Measurements from ENCODE around the gene DTNA.

Gene DTNA

GRCh38 chr18:34859496-34859895 lies 149.4 kb downstream of the DTNA start:
- no peak for DNase-seq (ENCODE audit: low spot score)

- DNase-seq (ENCODE audit: low spot score) = no peak
Measured at GRCh38 chr18:34862561-34862960, 152.5 kb downstream of the DTNA start.

- no peak for DNase-seq (ENCODE audit: low spot score)
Measured at GRCh38 chr18:34863702-34864101, 153.6 kb downstream of the DTNA start.

GRCh38 chr18:34864836-34865497 lies 154.9 kb downstream of the DTNA start:
- no peak for DNase-seq (ENCODE audit: low spot score)

- no peak for DNase-seq (ENCODE audit: low spot score)
Measured at GRCh38 chr18:34866310-34866709, 156.2 kb downstream of the DTNA start.

GRCh38 chr18:34866739-34867138 lies 156.6 kb downstream of the DTNA start:
- no peak for DNase-seq (ENCODE audit: low spot score)

GRCh38 chr18:34867520-34867919 lies 157.4 kb downstream of the DTNA start:
- no peak for DNase-seq (ENCODE audit: low spot score)

- no peak for DNase-seq (ENCODE audit: low spot score)
Measured at GRCh38 chr18:34870555-34871310, 160.6 kb downstream of the DTNA start.

- DNase-seq (ENCODE audit: low spot score) = no peak
Measured at GRCh38 chr18:34871435-34871834, 161.3 kb downstream of the DTNA start.

- no peak for DNase-seq (ENCODE audit: low spot score)
Measured at GRCh38 chr18:34872066-34872465, 162.0 kb downstream of the DTNA start.

- DNase-seq (ENCODE audit: low spot score) = no peak
Measured at GRCh38 chr18:34873986-34874580, 164.0 kb downstream of the DTNA start.

GRCh38 chr18:34875150-34875549 lies 165.1 kb downstream of the DTNA start:
- DNase-seq (ENCODE audit: low spot score) = no peak

- no peak for DNase-seq (ENCODE audit: low spot score)
Measured at GRCh38 chr18:34880403-34880802, 170.3 kb downstream of the DTNA start.

- DNase-seq (ENCODE audit: low spot score) = no peak
Measured at GRCh38 chr18:34880882-34881834, 171.1 kb downstream of the DTNA start.

- no peak for DNase-seq (ENCODE audit: low spot score)
Measured at GRCh38 chr18:34884436-34884835, 174.3 kb downstream of the DTNA start.

- no peak for DNase-seq (ENCODE audit: low spot score)
Measured at GRCh38 chr18:34886177-34886576, 176.1 kb downstream of the DTNA start.

- no peak for DNase-seq (ENCODE audit: low spot score)
Measured at GRCh38 chr18:34887881-34888580, 177.9 kb downstream of the DTNA start.

GRCh38 chr18:34890486-34891085 lies 180.5 kb downstream of the DTNA start:
- no peak for DNase-seq (ENCODE audit: low spot score)

- DNase-seq (ENCODE audit: low spot score) = no peak
Measured at GRCh38 chr18:34892379-34892778, 182.3 kb downstream of the DTNA start.

- no peak for DNase-seq (ENCODE audit: low spot score)
Measured at GRCh38 chr18:34893239-34893638, 183.1 kb downstream of the DTNA start.

- no peak for DNase-seq (ENCODE audit: low spot score)
Measured at GRCh38 chr18:34901299-34901698, 191.2 kb downstream of the DTNA start.

Data from CD4-positive, alpha-beta T cell treated with Interleukin-15 for 4 hours (primary cell).